ENCODE measurements around the gene KRT73. TPM values are rescaled to one million over a fixed set of nuclear protein-coding genes. Genes with fewer than 3 reads are reported as not detected.

The KRT73 gene
- total and polyA plus RNA-seq, 2 of the 8 experiments (the other 6 are each of a cell fraction or from before 2014, with no cell fraction given): not detected

- TF ChIP-seq SP1 (IDR thresholded peaks at IDR 0.05; ENCODE audit: low read depth, low read length) (no peak), POLR2AphosphoS5 (IDR thresholded peaks at IDR 0.05; ENCODE audit: low read depth, low read length) (no peak), NANOG (IDR thresholded peaks at IDR 0.05; ENCODE audit: insufficient read depth, low read depth, low read length, poor library complexity, severe bottlenecking) (no peak), NRF1 (IDR thresholded peaks at IDR 0.05; ENCODE audit: low read depth, low read length) (no peak), ZNF274 (IDR thresholded peaks at IDR 0.05; ENCODE audit: borderline replicate concordance, extremely low read depth, low read length) (no peak), E2F6 (IDR thresholded peaks at IDR 0.05) (no peak), CTCF (IDR thresholded peaks at IDR 0.05; ENCODE audit: control extremely low read depth in 1 of 3, insufficient read depth in 1 of 3, low read depth in 1 of 3, low read length in 3 of 3) (no peak)
- Histone ChIP-seq H3K23ac (ENCODE audit: insufficient read length) (no peak overlapping the region), H3K4me2 (ENCODE audit: insufficient read depth in 1 of 2, low read depth in 2 of 2, low read length in 2 of 2) (no peak overlapping the region), H4K20me1 (replicated peaks in 1 of 2; ENCODE audit: control insufficient read depth in 1 of 2, insufficient read depth in 2 of 2, low read length in 2 of 2) (no peaks in the 10 kb centered on the region), H3K4me3 (ENCODE audit: extremely low read depth in 1 of 4, insufficient read depth in 2 of 4, low read depth in 3 of 4, low read length in 4 of 4) (no peak overlapping the region), H3K9me3 (ENCODE audit: insufficient read depth in 2 of 2, low read depth in 1 of 2, low read length in 1 of 2) (no peaks in the 10 kb centered on the region), H3K18ac (ENCODE audit: extremely low read depth, low read length) (no peak overlapping the region), H3K23me2 (ENCODE audit: low read depth, low read length) (no peaks in the 10 kb centered on the region), H3K36me3 (ENCODE audit: control insufficient read depth in 2 of 4, insufficient read depth in 4 of 4, low read length in 3 of 4) (no peaks in the 10 kb centered on the region), H3K4ac (replicated peaks; ENCODE audit: insufficient read length, low read depth, low read length) (no peak overlapping the region), H3K79me2 (ENCODE audit: control insufficient read depth in 1 of 2, insufficient read depth in 2 of 2, low read length in 2 of 2) (no peaks in the 10 kb centered on the region), H2BK120ac (replicated peaks; ENCODE audit: low read depth, low read length) (no peak overlapping the region), H3K4me1 (replicated peaks in 1 of 4; ENCODE audit: control insufficient read depth in 3 of 4, insufficient read depth in 4 of 4, low read length in 3 of 4) (no peaks in the 10 kb centered on the region), H4K8ac (ENCODE audit: extremely low read depth, insufficient read depth, low read length) (no peak overlapping the region), H2AK5ac (ENCODE audit: low read depth, low read length) (no peak overlapping the region), H3K79me1 (ENCODE audit: low read depth, low read length) (no peaks in the 10 kb centered on the region), H3K14ac (ENCODE audit: insufficient read length) (no peak overlapping the region), H2AFZ (ENCODE audit: low read length) (no peak overlapping the region), H3K27me3 (replicated peaks in 1 of 4; ENCODE audit: control insufficient read depth in 3 of 4, extremely low read depth in 1 of 4, insufficient read depth in 3 of 4, low read length in 3 of 4) (no peaks in the 10 kb centered on the region), H2BK5ac (ENCODE audit: low read depth, low read length) (no peak overlapping the region), H2BK20ac (ENCODE audit: low read length) (no peak overlapping the region), H2BK15ac (ENCODE audit: low read length) (no peak overlapping the region), H3K27ac (ENCODE audit: low read depth, low read length) (no peak overlapping the region), H2BK12ac (ENCODE audit: low read depth, low read length) (no peak overlapping the region), H4K5ac (ENCODE audit: insufficient read length, low read depth, low read length) (no peak overlapping the region), H3K9ac (replicated peaks in 1 of 4; ENCODE audit: extremely low read depth in 1 of 4, low read depth in 3 of 4, low read length in 3 of 4) (no peak overlapping the region), H4K91ac (replicated peaks; ENCODE audit: insufficient read length, low read length) (no peak overlapping the region), H3K56ac (replicated peaks; ENCODE audit: insufficient read length, low read depth, low read length) (no peak overlapping the region)
- ChIA-PET CTCF (ENCODE audit: partially characterized antibody) (interaction anchor here (0.9 to 3.2 kb wide), 6 partner anchors 10 to 272 kb away, joined by 3 to 12 read pairs (median 4); no protein-coding TSS in a partner anchor), POLR2A (ENCODE audit: partially characterized antibody) (no interaction called here)
- no peak for DNase-seq (ENCODE audit: low read depth in 1 of 2, low spot score in 2 of 2)
- FAIRE-seq: no peak
Measured at GRCh38 chr12:52662918-52663229, 44.5 kb upstream of the KRT73 start.

All from H1 (cell line).